ENCODE results near the gene SLFN12.

The SLFN12 gene

DNA sequence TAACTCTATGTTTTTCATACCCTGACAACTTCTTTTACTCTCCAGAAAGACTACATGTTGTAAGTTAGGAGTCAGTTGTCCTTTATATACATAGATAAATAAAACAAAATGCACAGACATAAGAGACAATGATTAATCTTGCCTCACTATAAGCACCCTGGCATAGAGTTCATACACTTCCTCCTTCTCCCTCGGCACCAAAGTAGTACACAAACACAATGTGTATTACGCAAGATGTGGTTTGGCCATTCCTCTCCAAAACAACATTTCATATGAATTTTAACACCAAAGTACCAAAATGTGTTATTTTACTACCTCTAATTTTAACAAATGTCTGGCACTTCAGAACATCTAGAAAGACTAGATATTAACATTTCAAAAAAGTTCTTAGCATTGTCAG lies 41.6 kb downstream of the SLFN12 start:
- TF ChIP-seq, protein P1, sequence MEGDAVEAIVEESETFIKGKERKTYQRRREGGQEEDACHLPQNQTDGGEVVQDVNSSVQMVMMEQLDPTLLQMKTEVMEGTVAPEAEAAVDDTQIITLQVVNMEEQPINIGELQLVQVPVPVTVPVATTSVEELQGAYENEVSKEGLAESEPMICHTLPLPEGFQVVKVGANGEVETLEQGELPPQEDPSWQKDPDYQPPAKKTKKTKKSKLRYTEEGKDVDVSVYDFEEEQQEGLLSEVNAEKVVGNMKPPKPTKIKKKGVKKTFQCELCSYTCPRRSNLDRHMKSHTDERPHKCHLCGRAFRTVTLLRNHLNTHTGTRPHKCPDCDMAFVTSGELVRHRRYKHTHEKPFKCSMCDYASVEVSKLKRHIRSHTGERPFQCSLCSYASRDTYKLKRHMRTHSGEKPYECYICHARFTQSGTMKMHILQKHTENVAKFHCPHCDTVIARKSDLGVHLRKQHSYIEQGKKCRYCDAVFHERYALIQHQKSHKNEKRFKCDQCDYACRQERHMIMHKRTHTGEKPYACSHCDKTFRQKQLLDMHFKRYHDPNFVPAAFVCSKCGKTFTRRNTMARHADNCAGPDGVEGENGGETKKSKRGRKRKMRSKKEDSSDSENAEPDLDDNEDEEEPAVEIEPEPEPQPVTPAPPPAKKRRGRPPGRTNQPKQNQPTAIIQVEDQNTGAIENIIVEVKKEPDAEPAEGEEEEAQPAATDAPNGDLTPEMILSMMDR (IDR thresholded peaks at IDR 0.05; ENCODE audit: borderline replicate concordance, extremely low read depth, low read length, poor library complexity, severe bottlenecking), result no peak
- no peak for TF ChIP-seq EZH2 (IDR thresholded peaks at IDR 0.05; ENCODE audit: borderline replicate concordance, low read depth, low read length, severe bottlenecking)
- Histone ChIP-seq H3K9me3 (ENCODE audit: insufficient read depth, low read length, severe bottlenecking) (peaks cover 3% of the 10 kb centered on the region), H4K20me1 (ENCODE audit: insufficient read depth, low read length) (no peaks in the 10 kb centered on the region), H3K4me2 (ENCODE audit: insufficient read depth, low read length) (no peak overlapping the region), H3K9ac (ENCODE audit: low read depth, low read length) (no peak overlapping the region), H3K4me3 (ENCODE audit: low read depth in 1 of 2, low read length in 2 of 2) (no peak overlapping the region), H3K36me3 (ENCODE audit: insufficient read depth, low read length) (no peaks in the 10 kb centered on the region), H3K79me2 (ENCODE audit: insufficient read depth, low read length) (no peaks in the 10 kb centered on the region), H3K27ac (ENCODE audit: low read length) (no peak overlapping the region), H2AFZ (ENCODE audit: low read depth, low read length) (no peak overlapping the region), H3K4me1 (ENCODE audit: insufficient read depth, low read length) (no peaks in the 10 kb centered on the region), H3K27me3 (ENCODE audit: insufficient read depth, low read length, poor library complexity) (no peaks in the 10 kb centered on the region)
- ATAC-seq (ENCODE audit: insufficient read depth, low read depth), result no peak
- DNase-seq, result no peak

DNA sequence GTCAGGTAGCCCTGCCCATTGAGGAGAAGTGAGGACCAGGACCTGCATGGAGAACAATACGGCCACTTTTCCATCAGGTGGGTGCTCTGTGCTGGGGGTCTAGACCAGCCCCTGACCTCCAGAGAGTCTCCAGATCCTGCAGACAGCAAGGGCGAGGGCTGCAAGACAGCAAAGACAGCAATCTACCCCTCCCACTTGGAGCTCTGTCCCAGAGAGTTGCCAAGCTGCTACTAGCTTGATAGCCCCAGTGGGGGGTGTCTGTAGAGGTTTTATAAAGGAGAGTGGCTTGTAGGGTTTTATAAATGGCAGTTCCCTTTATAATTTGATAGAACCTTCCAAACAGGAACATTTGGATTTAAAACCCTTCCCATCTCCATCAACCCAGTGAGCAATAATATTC lies 42.1 kb downstream of the SLFN12 start:
- no peak overlapping the region for H2AFZ ChIP-seq (ENCODE audit: low read depth, low read length)
- peaks cover 3% of the 10 kb centered on the region for H3K9me3 ChIP-seq (ENCODE audit: insufficient read depth, low read length, severe bottlenecking)
- no peaks in the 10 kb centered on the region for H3K27me3 ChIP-seq (ENCODE audit: insufficient read depth, low read length, poor library complexity)
- H3K4me1 ChIP-seq (ENCODE audit: insufficient read depth, low read length), result no peaks in the 10 kb centered on the region
- H4K20me1 ChIP-seq (ENCODE audit: insufficient read depth, low read length), result no peaks in the 10 kb centered on the region
- ATAC-seq (ENCODE audit: insufficient read depth, low read depth) (no peak), DNase-seq (no peak)
- H3K4me2 ChIP-seq (ENCODE audit: insufficient read depth, low read length), result no peak overlapping the region
- H3K36me3 ChIP-seq (ENCODE audit: insufficient read depth, low read length), result no peaks in the 10 kb centered on the region
- no peak overlapping the region for H3K4me3 ChIP-seq (ENCODE audit: low read depth in 1 of 2, low read length in 2 of 2)
- no peak overlapping the region for H3K9ac ChIP-seq (ENCODE audit: low read depth, low read length)
- TF ChIP-seq, protein P1 (IDR thresholded peaks at IDR 0.05; ENCODE audit: borderline replicate concordance, extremely low read depth, low read length, poor library complexity, severe bottlenecking), result no peak
- no peak for TF ChIP-seq EZH2 (IDR thresholded peaks at IDR 0.05; ENCODE audit: borderline replicate concordance, low read depth, low read length, severe bottlenecking)
- no peak overlapping the region for H3K27ac ChIP-seq (ENCODE audit: low read length)
- H3K79me2 ChIP-seq (ENCODE audit: insufficient read depth, low read length), result no peaks in the 10 kb centered on the region

DNA sequence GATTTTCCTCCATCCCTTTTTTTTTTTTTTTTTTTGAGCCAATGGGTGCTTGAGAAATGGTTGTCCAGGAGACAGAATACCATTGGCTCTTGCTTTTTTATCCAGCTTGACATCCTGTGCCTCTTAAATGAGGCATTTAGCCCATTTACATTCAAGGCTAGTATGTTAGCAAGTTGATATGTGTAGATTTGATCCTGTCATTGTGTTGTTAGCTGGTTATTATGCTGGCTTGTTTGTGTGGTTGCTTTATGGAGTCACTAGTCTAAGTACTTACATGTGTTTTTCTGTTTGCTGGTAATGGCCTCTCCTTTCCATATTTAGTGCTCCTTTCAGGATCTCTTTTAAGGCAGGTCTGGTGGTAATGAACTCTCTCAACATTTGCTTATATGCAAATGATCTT lies 44.8 kb downstream of the SLFN12 start:
- TF ChIP-seq EZH2 (IDR thresholded peaks at IDR 0.05; ENCODE audit: borderline replicate concordance, low read depth, low read length, severe bottlenecking), result no peak
- TF ChIP-seq, protein P1 (IDR thresholded peaks at IDR 0.05; ENCODE audit: borderline replicate concordance, extremely low read depth, low read length, poor library complexity, severe bottlenecking), result no peak
- Histone ChIP-seq H3K79me2 (ENCODE audit: insufficient read depth, low read length) (no peaks in the 10 kb centered on the region), H3K27me3 (ENCODE audit: insufficient read depth, low read length, poor library complexity) (no peaks in the 10 kb centered on the region), H3K4me1 (ENCODE audit: insufficient read depth, low read length) (no peaks in the 10 kb centered on the region), H3K9me3 (ENCODE audit: insufficient read depth, low read length, severe bottlenecking) (no peaks in the 10 kb centered on the region), H4K20me1 (ENCODE audit: insufficient read depth, low read length) (no peaks in the 10 kb centered on the region), H3K4me3 (ENCODE audit: low read depth in 1 of 2, low read length in 2 of 2) (no peak overlapping the region), H3K27ac (ENCODE audit: low read length) (no peak overlapping the region), H3K4me2 (ENCODE audit: insufficient read depth, low read length) (no peak overlapping the region), H3K36me3 (ENCODE audit: insufficient read depth, low read length) (no peaks in the 10 kb centered on the region), H2AFZ (ENCODE audit: low read depth, low read length) (no peak overlapping the region), H3K9ac (ENCODE audit: low read depth, low read length) (no peak overlapping the region)
- no peak for DNase-seq
- no peak for ATAC-seq (ENCODE audit: insufficient read depth, low read depth)

DNA sequence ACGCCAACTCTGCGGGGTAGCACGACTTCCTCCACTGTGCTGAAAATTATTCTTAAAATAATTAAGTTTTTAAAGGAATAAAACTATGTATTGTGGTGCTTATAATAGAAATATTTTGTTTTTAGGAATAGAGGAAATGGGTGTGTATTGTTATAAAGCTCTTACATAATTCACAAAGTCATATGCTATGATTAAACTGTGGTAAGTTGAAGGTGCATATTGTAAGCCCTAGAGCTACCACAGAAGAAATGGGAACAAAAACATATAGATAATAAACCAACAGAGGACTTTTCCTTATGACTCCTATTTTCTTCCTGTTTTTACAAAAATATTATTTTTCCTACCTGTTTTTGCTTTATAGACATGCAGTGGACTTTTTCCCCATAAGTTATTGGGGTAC lies 54.6 kb downstream of the SLFN12 start:
- no peaks in the 10 kb centered on the region; the same call in 1 of the 2 replicates for H3K36me3 ChIP-seq (ENCODE audit: insufficient read depth, low read length)
- no peaks in the 10 kb centered on the region for H3K9me3 ChIP-seq (ENCODE audit: insufficient read depth, low read length, severe bottlenecking)
- DNase-seq, result no peak
- no peak overlapping the region for H3K9ac ChIP-seq (ENCODE audit: low read depth, low read length)
- peaks cover 11% of the 10 kb centered on the region; the same call in 1 of the 2 replicates for H3K4me1 ChIP-seq (ENCODE audit: insufficient read depth, low read length)
- ATAC-seq (ENCODE audit: insufficient read depth, low read depth), result no peak
- no peak overlapping the region for H3K4me2 ChIP-seq (ENCODE audit: insufficient read depth, low read length)
- H3K27me3 ChIP-seq (ENCODE audit: insufficient read depth, low read length, poor library complexity), result no peaks in the 10 kb centered on the region
- no peak overlapping the region for H3K4me3 ChIP-seq (ENCODE audit: low read depth in 1 of 2, low read length in 2 of 2)
- no peak overlapping the region for H3K27ac ChIP-seq (ENCODE audit: low read length)
- TF ChIP-seq, protein P1 (IDR thresholded peaks at IDR 0.05; ENCODE audit: borderline replicate concordance, extremely low read depth, low read length, poor library complexity, severe bottlenecking), result no peak
- TF ChIP-seq EZH2 (IDR thresholded peaks at IDR 0.05; ENCODE audit: borderline replicate concordance, low read depth, low read length, severe bottlenecking), result no peak
- peaks cover 22% of the 10 kb centered on the region for H3K79me2 ChIP-seq (ENCODE audit: insufficient read depth, low read length)
- H4K20me1 ChIP-seq (ENCODE audit: insufficient read depth, low read length), result no peaks in the 10 kb centered on the region
- H2AFZ ChIP-seq (ENCODE audit: low read depth, low read length), result no peak overlapping the region

Data from DND-41 (cell line).